ENCODE measurements around the gene RTN4IP1.

The RTN4IP1 gene, protein sequence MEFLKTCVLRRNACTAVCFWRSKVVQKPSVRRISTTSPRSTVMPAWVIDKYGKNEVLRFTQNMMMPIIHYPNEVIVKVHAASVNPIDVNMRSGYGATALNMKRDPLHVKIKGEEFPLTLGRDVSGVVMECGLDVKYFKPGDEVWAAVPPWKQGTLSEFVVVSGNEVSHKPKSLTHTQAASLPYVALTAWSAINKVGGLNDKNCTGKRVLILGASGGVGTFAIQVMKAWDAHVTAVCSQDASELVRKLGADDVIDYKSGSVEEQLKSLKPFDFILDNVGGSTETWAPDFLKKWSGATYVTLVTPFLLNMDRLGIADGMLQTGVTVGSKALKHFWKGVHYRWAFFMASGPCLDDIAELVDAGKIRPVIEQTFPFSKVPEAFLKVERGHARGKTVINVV

DNA sequence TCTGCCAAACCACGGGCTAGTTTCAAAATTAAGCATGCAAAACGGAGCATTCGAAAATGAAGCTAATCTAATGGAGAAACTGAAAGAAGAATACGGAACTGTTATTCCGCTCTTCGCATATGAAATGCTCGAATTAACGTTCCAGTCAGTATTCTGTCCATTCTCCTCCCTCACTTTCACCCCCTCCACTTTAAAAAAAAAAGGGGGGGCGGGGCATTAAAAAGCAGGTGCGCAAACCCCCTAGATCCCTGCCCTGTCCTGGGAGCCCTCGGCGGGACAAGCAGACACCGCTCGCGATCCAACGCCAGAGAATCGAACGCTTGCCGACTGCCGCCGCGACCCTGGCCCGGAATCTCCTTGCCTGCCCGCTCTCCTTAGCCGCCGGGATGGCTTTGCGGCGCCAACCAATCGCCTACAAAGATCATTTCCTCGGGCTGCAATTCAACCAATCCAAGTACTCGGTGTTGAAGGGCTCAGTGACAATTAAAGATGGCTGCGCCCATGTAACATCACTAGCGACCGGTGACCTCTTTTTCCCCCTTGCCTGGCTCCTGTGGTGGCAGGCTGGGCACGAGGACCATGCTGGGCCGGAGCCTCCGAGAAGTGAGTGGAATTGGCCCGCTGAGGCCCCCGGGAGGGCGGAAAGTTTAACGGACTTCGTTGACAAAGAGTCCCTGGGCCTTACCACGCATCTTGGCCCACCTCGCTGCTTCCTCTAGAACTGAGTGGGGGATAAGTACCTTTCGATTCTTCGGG lies at the start of gene RTN4IP1, which contains the start of gene QRSL1:
RTN4IP1 (minus strand) TSS at position 396 of the 756 bp plus-strand sequence. CDS start 477 bp downstream, outside the sequence.
QRSL1 (plus strand) TSS at position 476 of the 756 bp plus-strand sequence; CDS start at position 580, 104 bp downstream.
- DNase-seq (ENCODE audit: low read depth, low spot score) = peak; percentile 98

DNA sequence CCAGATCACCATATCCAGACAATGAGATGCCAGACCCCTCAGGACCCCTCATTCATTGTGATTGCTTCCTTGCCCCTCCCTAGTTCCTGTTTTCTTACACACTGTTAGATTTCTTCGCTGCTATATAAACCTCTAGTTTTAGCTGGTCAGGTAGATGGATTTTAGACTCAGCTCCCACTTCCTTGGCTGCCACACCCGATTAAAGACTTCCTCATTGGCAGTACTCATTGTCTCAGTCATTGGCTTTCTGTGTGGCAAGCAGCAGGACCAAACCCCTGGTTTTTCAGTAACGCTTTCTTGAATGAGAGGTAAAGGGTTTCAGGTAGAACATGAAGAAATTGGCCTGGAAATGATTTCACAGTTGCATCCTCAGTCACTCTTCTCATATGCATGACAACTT lies 48.0 kb upstream of the RTN4IP1 start:
- DNase-seq (ENCODE audit: low read depth, low spot score) = no peak

DNA sequence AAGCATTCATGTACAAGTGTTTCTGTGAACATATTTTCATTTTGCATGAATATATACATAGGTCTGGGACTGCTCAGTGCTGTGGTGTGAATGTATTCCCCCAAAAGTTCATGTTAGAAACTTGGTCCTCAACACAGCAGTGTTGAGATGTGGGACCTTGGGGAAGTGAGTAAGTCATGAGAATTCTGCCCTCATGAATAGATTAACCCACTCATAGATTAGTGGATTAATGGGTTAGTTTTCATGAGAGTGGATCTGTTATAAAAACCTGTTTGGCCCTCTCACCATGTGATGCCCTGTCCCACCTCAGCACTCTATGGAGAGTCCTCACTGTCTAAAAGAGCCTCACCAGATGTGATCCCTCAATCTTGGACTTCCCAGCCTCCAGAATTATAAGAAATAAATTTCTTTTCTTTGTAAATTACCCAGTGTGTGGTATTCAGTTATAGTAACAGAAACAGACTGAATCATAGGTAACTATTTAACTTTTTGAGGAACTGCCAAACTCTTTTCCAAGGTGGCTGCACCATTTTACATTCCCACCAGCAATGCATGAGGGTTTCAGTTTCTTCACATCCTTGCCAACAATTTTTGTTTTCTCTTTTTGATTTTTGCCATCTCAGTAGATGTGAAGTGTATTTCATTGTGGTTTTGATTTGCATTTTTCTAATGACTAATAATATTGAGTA lies 45.4 kb upstream of the RTN4IP1 start:
- no peak for DNase-seq (ENCODE audit: low read depth, low spot score)

DNA sequence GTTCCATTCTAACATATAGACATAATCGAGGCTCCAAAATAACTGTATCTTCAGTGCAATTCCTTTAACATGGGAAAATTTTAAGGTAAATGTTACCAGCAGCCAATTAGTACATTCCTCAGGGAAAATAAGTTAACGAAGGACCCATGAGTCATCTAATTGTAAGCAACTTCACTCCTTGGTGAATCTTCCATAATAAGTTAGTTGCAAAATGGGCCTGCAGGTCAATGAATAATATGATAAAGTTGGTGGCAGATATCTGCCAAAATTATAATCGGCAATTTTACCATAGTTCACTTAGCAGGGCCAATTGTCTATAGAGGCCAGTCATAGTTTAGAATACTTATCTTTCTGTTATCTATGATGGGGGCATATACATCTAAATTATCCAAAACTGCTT lies 42.4 kb upstream of the RTN4IP1 start:
- no peak for DNase-seq (ENCODE audit: low read depth, low spot score)

DNA sequence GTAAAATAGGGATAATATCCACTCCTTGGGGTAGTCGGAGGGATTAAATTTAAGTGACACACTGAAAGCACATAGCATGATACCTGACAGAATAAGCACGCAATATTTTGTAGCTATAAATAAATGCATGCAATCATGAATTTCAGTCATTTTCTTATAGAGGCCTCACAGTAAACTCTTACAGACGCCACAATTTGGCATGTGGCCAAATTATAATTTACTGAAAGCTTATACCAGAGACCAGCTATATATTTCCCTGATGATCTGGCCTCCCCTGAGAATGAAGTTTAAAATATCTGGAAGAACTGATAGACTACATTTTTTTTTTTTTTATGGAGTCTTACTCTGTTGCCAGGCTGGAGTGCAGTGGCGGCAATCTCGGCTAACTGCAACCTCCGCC lies 40.9 kb upstream of the RTN4IP1 start:
- DNase-seq (ENCODE audit: low read depth, low spot score) = no peak

DNA sequence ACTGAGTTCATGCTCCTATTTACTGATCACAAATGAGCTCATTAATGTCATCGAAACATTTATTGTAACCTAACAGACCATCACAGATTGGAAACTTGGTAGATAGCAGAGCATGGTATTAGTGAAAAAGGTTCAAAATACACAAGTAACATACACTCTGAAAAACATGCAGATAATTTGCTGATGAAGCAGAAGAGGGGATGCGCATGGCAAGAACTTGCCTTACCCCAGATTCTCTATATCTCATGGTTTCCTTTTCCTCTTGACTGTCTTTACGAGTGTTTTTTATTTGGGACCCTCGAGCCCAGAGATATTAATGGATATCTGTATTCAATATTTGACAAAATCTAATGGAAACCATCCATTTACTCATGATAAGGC lies 37.7 kb upstream of the RTN4IP1 start:
- no peak for DNase-seq (ENCODE audit: low read depth, low spot score)

DNA sequence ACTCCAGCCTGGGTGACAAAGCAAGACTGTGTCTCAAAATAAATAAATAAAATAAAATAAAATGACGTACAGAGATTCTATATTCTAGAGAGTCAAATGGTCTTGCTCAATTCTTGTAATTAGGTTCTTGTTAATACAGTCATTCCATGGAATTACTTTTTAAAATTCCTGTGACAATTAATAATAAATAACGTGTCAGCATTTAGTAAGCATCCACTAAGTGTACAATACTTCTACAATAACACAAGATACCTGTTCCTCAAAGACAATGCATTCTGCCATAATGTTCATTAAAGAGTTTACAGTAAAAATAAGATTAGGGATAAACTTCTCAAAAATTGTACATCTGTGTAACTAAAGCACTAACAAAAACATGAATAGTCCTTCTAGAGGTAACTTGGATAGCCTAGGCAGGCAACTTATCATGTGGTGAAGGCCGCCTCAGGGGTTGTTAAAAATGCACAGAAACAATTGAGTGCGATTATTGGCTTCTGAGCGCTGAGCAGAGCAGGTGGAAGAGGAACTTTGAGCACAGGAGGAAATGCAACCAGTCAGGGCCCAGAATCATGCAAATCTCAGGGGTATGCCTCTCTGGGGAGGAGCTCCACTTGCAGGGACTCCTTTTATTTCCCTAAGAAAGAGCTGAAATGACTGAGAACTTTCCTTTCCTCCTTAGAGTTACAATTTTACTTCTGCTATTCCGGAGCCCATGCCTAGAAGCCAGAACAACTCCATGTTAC lies 37.2 kb upstream of the RTN4IP1 start:
- DNase-seq (ENCODE audit: low read depth, low spot score) = peak; percentile 8

DNA sequence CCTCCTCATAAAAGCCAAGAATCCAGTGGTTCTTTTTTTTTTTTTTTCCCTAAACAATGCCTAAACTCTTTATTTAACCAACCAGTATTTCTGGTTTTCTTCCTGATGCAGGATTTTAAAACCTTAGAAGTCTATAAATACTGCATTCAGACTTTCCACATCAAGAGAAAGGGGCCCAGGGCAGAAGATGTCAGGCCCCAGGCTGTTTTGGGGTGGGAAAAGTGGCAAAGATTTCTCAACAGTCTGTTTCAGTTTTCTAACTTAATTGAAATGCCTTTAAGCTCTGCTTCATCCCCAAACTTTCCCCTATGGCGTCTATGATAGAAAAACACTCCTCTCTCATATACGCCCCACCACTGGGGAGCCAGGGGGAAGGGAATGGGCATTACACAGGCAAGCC lies 33.2 kb upstream of the RTN4IP1 start:
- DNase-seq (ENCODE audit: low read depth, low spot score) = peak; percentile 52

DNA sequence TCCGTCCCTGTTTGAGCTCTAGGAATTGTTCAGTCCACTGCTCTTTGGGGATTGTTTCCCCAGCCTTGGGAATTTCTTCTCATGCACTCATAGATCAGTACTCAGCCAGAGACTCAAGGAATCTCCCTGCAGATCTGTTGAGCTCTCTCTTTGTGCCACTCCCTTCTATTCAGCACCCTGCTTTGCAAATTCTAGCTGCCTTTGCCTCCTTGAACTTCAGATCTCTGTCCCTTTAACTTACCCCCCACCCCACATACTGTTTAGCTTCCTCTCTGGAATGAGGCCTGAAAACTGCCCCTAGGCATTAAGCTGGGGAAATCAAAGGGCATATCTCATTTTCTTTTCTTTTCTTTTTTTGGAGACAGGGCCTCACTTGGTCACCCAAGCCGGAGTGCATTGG lies 30.6 kb upstream of the RTN4IP1 start:
- DNase-seq (ENCODE audit: low read depth, low spot score) = peak; percentile 49

DNA sequence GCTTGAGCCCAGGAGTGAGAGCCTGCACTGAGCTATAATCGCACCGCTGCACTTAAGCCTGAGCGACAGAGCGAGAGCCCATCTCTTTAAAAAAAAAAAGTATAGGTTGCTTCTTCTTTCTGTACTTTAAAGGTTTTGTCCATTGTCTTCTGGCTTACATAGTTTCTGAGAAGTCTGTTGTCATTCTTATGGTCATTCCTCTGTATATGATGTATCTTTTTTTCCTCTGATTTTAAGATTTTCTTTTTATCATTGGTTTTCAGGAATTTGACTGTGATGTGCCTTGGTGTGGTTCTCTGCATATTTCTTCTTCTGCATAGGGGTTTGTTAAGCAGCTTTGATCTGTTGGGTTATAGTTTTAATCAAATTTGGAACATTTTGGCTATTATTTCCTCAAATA lies 29.2 kb upstream of the RTN4IP1 start:
- DNase-seq (ENCODE audit: low read depth, low spot score) = no peak

DNA sequence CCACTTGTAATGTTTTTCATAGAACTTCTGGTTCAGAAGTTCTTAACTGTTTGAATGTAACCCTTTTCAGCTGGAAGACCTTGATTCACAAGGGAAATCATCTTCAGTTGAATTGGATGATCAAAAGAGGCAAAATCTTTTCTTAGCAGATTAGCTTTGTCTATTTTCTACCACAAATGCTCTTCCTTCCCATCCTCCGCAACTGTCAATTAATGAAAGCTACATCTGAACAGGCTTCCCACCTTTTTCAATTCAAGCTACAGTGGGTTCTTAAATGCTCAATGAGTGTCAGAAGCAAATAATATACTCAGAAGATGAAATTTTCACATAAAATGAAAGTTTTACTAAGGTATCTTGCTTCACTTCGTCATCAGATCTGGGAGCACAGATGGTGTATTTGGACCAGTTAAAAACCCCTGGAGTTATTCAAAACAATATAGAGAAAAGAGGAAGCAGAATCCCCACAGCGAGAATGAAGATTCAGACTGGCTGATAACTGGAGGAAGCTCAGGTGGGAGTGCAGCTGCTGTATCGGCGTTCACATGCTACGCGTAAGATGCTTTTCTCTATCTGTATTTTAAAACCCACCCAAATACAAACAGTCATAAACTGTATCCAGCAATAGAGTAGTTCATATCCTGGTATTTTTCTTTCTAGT lies 19.5 kb upstream of the RTN4IP1 start:
- DNase-seq (ENCODE audit: low read depth, low spot score) = no peak

DNA sequence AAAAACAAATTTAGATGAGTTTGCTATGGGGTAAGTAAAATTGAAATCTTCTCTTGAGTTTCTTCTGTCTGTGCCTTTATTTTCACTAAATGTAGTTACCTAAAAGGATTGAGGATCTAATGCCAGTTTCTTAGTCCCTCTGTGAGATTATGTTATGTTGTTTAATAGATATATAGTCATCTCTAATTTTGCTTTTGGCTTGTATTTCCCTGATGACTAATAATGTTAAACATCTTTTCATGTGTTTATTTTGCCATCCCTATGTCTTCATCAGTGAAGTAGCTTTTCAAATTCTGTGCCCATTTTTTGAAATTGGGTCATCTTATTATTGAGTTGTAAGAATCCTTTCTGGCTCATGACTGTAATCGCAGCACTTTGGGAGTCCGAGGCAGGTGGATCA lies 13.8 kb upstream of the RTN4IP1 start:
- no peak for DNase-seq (ENCODE audit: low read depth, low spot score)

DNA sequence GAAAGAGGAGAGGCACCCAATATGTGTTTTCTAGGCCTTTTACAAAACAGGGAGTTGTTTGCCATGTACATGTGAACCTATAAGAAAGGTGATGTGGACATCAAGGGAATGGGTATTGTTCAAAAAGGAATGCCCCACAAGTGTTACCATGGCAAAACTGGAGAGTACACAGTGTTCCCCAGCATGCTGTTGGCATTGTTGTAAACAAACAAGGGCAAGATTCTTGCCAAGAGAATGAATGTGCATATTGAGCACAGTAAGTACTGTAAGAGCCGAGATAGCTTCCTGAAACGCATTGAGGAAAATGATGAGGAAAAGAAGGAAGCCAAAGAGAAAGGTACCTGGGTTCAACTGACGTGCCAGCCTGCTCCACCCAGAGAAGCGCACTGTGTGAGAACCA lies 13.2 kb upstream of the RTN4IP1 start:
- no peak for DNase-seq (ENCODE audit: low read depth, low spot score)

DNA sequence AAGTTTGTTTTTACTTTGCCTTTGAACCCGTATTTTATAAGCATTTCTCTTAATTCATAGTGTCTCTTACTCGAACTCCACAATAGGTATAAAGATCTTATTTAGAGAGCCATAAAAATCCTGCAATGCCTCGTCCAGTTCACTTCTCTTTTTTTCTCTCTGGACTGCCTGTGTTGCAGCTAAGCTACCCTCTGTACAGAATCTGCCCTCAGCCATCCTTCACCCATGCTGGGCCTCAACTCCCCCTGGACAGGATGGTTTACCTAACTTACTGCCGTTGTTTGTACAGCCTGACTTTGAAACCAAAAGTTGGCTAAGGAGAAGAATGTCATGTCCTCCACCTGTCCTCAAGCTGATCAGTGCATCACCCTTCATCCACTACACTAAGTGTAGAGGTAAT lies 10.5 kb upstream of the RTN4IP1 start:
- DNase-seq (ENCODE audit: low read depth, low spot score) = no peak

DNA sequence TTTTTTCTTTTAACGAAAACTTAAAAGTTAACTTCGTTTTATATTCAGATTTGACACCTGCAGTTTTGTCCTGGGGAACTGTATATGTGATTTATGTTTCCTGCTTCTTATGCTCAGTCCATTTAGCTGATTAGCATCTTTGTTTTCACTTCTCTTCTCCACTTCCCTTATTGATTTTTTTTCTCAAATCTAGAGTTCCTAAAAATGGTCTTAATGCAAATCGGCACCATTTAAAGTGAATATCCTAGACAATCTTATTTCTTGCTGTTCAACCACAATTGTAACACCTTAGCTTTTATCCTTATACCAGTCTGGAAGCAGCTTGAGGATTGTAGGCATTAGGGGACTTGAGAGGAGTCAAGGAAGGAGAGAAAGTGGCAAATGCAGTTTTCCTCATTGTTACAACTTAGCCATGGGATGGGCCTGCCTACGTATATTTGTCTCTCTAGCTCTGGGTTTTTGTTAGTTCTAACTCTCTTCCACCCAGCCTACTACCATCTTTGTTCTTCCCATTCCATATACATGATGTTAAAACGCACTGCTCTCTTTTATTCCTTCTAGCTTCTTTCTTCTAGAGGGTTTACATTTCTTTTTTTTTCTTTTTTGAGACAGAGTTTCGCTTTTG lies 8.5 kb upstream of the RTN4IP1 start:
- no peak for DNase-seq (ENCODE audit: low read depth, low spot score)

DNA sequence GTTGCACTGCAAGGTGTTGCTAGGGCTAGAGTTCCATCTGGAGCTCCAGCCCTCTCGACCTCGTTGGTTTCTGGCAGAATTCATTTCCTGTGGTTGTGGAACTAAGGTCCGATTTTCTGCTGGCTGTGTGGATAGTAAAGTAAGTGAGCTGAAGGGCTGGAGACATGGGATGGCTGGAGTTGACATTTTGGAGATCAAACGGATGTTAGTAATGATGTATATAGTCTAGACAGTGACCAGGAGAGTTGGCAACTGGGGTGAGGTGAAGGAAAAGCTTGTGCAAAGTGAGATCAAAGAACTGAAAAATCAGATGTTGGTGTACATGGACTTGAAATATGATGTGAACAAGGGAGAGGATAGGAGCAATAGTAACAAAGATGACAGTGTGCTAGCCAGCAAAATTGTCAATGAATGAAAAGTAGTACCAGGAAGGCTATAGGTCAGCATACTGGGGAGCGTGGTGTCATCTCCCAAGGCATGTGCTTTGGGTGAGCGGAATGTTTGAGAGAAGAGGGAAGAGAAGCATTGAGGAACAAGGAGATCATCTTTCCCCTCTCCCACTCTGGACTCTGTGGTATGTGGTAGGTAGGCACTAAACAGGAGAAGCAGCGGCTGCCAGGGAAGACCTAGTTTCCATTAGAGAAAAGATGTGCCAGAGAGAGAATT lies 7.9 kb upstream of the RTN4IP1 start:
- DNase-seq (ENCODE audit: low read depth, low spot score) = no peak

DNA sequence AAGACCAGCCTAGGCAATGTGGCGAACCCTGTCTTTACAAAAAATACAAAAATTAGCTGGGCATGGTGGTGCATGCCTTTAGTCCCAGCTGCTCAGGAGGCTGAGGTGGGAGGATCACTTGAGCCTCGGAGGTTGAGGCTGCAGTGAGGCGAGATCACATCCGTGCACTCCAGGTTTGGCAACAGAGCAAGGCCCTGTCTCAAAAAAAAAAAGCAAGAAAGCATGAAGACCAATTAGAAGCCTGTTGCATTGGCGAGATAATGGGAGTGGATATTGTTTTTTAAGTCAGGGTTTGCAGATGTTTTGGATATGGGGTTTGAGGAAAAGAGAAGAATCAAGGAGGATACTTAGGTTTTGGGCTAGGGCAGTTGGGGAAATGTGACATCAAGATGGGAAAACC lies 5.3 kb upstream of the RTN4IP1 start:
- no peak for DNase-seq (ENCODE audit: low read depth, low spot score)

DNA sequence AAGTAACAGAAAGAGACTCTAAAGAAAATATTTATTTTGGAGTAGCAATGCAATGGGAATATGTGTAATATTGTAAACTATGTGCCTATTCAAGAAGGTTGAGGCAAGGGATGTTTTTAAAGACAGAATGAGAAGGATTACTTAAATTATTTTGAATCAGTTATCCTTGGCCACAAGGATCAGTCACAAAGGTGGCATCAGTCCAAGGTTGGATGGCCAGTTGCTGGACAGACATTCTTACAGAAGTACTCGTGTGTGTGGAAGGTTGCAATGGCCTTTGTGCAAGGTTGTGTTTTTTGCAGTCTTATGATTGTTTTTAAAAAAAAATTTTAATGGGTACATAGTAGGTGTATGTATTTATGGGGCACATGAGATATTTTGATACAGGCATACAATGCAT lies 2.0 kb upstream of the RTN4IP1 start:
- DNase-seq (ENCODE audit: low read depth, low spot score) = no peak

DNA sequence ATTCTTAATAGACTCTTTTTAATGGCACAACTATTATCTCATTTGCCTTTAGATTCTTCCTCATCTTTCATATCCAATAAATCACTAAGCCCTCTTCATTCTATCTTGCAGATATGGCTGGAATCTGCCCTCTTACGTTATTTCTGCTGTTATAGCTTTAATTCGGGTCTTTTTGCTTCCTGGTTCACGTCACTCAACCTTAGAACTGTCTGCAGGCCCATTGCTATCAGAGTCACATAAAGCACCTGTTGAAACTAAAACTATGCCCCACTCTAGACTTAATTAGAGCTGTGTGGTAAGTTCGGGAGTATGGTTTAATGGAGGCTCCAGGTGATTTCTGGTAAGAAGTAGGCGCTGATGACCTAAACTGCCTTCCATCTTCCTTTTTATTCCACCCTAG lies 1.1 kb upstream of the RTN4IP1 start:
- no peak for DNase-seq (ENCODE audit: low read depth, low spot score)

DNA sequence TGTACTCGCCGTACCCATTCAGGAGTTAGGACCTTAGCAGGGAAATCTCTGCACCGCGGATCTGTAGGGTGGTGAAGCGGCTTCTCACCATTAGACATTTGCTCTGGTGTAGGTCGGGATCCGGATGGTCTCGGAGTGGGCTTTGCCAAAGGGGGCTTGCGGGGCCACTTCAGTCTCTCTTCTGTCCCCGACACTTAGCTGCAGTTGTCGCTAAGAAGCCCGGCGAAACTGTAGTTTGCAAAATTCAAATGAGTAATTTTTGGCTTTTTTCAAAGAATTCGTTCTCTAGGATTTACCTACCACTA lies 513 bp upstream of the RTN4IP1 start:
- DNase-seq (ENCODE audit: low read depth, low spot score) = no peak

Data from ELF-1 (cell line).